Central memory CD4-positive, alpha-beta T cell (primary cell): ENCODE results near the gene SLC38A2.
"Not testable (repeated sequence)": the region's sequence is repeated elsewhere in the genome, so short reads cannot be mapped to it uniquely, and the experiment has no call there.

Source experiments
- DNase-seq: peaks from one replicate; pipeline ENCODE4 v3.0.0; 2022

SLC38A2 gene

DNA sequence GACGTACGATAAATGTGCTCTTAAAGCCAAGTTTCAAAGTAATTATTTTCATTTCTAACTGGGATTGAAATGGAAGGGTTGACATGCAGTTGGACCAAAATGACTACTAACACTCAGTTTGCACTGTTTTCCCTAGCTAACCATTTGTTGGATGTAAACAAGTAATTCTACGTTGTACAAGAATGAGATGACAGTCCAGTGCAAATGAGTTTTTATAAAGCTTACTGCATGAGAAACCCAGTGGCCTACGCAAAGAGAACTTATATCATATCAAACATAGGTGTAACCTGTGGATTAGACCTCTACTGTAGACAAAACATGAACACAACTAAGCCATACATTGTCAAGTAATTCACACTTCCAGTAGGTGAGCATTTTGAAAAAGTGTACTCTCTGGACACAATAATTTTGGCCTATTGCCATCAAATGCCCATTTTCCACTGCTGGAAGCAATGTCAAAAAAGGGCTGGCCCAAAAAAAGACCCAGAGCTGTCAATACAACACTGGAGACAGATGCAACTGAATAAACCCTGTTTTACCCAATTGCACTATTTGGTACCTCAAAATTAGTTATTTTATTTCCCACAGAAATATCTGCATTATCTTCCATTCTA, 12.8 kb downstream of the SLC38A2 start:
- no peak for DNase-seq

DNA sequence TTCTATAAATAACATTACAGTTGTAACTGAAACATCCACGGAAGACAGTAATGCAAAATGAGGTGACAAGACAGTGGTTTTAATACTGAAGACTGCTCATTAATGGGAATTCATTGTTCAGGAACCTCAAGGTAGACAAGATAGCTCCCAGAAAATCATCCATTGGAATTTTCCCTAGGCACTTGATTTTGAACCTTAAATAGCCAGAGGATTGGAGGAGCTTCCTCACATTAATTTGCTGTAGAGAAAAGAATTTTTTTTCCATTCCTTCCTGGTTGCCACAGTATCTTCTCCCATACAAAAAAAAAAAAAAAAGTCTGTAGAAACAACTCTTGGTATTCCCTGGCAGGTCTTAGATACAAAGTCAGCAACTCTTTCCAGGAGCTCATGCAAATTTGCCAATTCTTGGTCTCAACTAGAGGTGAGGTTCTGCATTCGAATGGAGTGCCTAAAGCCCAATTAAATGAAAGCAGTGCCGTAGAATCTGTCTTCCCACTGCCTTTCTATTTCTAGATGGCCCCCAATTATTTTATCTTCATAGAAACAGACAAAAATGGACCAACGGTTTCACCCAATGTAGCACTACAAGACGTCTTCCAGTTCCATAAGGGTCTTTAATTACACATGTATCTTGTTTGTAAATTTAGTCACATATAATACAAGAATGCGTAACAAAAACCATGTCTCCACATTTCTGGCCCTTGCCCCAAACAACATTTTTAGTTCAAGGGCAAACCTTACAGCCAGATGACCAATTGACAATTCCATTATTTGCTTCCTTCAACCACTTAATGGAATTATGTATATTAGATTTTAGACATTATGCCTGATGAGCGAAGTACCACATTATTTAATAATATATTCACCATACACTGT, 13.5 kb downstream of the SLC38A2 start:
- no peak for DNase-seq

- no peak for DNase-seq
These were observed 14.3 kb downstream of the SLC38A2 start for GRCh38 chr12:46358325-46358700.

- no peak for DNase-seq
These were observed 14.9 kb downstream of the SLC38A2 start for GRCh38 chr12:46357438-46358324.

DNA sequence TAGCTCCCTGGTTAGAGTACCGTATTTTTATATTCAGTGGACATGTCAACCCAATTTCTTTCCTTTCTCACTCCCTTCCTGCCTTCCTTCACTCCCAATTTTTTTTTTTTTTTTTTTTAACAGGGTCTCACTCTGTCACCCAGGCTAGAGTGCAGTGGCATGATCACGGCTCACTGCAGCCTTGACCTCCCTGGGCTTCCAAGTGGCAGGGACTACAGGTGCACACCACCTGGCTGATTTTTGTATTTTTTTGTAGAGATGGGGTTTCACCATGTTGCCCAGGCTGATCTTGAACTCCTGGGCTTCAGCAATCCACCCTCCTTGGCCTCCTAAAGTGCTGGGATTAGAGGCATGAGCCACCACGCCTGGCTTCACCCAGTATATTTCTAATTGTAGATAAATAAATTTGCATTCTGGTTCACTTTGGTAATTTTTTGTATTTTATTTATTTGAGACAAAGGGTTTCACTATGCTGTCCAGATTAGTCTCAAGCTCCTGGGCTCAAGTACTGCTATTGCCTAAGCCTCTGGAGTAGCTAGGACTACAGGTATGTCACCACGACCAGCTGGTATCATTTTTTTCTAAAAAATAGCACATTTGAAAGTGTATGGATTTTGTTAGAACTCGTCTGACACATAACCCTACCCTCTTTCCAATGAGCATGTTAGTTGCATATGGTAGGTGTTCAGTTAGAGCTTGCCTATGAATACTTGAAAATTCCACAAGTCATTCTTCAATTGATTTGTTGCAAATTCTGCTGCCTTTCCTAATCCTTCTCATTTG, 15.7 kb downstream of the SLC38A2 start:
- no peak for DNase-seq

- DNase-seq: no peak
These were observed 17.8 kb downstream of the SLC38A2 start for GRCh38 chr12:46354802-46355199.

DNA sequence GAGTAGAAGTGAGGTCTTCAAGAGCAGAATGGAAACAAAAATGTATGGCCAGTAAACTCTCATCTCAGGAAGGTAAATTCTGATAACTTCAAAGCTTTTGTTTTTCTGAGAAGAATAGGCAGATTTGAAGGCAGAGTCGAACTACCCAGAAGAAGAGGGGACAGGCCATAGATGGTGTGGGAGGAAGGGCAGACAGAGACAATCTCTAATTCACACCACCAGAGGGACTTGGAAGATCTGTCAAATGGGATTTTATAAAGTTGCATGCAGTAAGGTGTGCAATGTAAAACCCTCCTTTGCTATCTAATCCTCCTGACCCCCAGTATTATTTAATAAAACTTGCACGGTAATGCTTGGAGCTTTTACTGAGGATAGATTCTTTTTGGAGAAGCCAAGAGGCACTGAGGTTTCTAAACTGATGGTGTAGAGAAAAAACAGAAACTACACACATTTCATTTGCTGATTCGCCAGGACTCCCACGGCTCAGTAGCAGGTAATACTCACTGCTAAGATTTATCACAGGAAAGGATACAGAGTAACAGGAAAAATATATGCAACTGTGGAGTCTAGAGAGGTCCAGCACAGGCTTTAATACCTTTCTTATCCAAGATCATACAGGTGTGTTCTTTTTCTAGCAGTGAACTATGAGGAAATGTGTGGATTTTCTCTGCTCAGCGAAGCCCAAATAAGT, 18.3 kb downstream of the SLC38A2 start:
- DNase-seq: no peak

DNA sequence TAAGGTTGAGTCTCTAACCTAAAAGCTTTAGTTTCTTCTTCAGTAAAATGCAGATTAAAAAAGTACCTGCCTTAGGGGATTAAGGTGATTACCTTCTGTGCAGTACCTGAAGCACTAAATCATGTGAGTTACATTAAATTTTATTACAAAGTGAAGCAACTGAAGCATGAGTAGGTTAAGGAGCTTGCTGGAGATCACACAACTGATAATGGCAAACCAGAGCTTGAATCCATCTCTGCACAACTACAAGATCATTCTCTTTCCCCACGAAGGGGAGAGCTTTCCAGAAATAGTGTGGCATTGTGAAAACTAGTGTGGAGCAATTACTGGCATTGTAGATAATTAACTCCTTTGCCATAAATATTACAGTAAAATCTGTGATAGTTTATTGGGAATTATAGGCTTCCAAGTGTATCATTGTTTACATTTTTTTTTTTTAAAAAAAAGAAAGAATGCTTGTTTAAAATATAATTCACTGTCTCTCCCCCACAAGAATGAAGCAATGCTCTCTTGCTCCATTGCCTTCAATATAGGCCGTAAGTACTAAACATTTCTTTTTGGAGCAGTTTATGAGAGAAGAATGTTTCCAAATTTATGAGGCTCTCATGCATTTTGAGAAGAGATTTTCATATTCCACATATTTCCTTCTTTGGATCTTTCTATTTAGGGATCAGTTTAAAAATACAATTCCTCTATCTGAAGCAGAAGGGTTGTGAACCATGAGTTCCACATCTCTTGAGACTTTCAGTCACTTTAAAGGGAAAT, 20.5 kb downstream of the SLC38A2 start:
- DNase-seq: no peak

GRCh38 chr12:46351138-46351537, 21.4 kb downstream of the SLC38A2 start:
- no peak for DNase-seq

- no peak for DNase-seq
These were observed 23.3 kb downstream of the SLC38A2 start for GRCh38 chr12:46349253-46349652.

- no peak for DNase-seq
These were observed 29.3 kb downstream of the SLC38A2 start for GRCh38 chr12:46343118-46343852.

GRCh38 chr12:46342562-46343033, 30.0 kb downstream of the SLC38A2 start:
- peak; percentile 28 for DNase-seq

- no peak for DNase-seq
These were observed 33.5 kb downstream of the SLC38A2 start for GRCh38 chr12:46339051-46339450.

GRCh38 chr12:46332260-46332659, 40.3 kb downstream of the SLC38A2 start:
- no peak for DNase-seq

GRCh38 chr12:46325075-46325474, 47.5 kb downstream of the SLC38A2 start:
- DNase-seq: not testable (repeated sequence)

DNA sequence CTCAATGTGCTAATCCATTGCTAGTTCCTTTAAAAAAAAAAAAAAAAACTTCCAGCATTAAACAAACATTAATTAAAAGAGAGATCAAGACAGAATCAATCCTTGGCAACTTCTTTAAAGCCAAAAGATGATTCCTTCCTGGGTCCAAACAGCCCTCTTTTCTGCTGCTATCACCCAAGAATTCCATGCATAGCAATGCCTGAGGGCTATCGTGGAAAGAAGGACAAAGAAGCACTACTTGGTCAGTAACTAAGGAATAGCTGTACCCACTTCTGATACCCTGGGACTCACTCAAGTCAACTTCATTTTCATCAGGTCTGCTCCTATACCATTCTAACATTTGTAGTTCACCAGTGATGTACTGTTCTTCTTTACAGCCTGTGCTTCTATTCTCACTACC, 51.8 kb downstream of the SLC38A2 start:
- no peak for DNase-seq

DNA sequence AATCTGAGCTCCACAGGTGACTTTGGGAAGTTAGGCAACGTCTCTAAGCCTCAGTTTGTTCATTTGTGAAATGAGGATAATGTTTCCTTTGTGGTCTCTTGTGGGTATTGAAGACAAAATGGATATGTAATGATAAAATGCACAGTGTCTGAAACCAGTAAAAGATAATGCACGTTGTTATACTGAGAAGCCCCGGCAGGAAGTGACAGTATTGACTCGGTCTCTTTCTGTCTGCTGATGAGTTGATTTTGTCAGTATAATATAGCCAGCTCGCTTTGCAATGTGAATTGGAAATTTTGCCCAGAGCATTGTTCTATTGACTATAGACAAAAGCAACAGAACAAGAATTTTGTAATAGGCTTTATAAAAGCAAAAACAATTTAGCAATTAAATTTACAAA, 54.5 kb downstream of the SLC38A2 start:
- no peak for DNase-seq
